Skeletal muscle tissue (tissue), 4 donors: ENCODE data around the gene SLC35F1. TPM values are rescaled to one million over a fixed set of nuclear protein-coding genes. Genes with fewer than 3 reads are reported as not detected.

Experiments used
- H3K27ac ChIP-seq: one replicate; pipeline ENCODE4 v1.7.0; 2013; ENCODE audit warnings: mild to moderate bottlenecking, low read depth, low read length, inconsistent platforms
- H3K27me3 ChIP-seq, 3 donors: one replicate each; pipeline ENCODE4 v1.7.0; 2013; ENCODE audit warnings: low read length in 3 of 3; ENCODE audit not compliant: control insufficient read depth in 3 of 3, insufficient read depth in 3 of 3
- H3K36me3 ChIP-seq, 3 donors: one replicate each; pipeline ENCODE4 v1.7.0; 2013; ENCODE audit warnings: low read length in 3 of 3; ENCODE audit not compliant: control insufficient read depth in 3 of 3, insufficient read depth in 3 of 3
- H3K4me1 ChIP-seq, 3 donors: one replicate each; pipeline ENCODE4 v1.7.0; 2013; ENCODE audit warnings: low read length in 3 of 3, mild to moderate bottlenecking in 3 of 3; ENCODE audit not compliant: control insufficient read depth in 3 of 3, insufficient read depth in 3 of 3
- H3K4me3 ChIP-seq, 3 donors: one replicate each; pipeline ENCODE4 v1.7.0; 2013; ENCODE audit warnings: low read length in 3 of 3
- H3K9ac ChIP-seq, 3 donors: one replicate each; pipeline ENCODE4 v1.7.0; 2013; ENCODE audit warnings: low read length in 3 of 3, mild to moderate bottlenecking in 3 of 3, moderate library complexity in 2 of 3, low read depth in 1 of 3
- H3K9me3 ChIP-seq, 3 donors: one replicate each; pipeline ENCODE4 v1.7.0; 2013; ENCODE audit warnings: low read length in 3 of 3; ENCODE audit not compliant: control insufficient read depth in 3 of 3
- total RNA-seq: library from RNA; depleted of rRNA; stranded (reverse); fragments of >200 nt; gene quantifications from one replicate; pipeline ENCODE4 v1.2.3, GENCODE V29; 2014
- donor health status: Osteomylitis.

SLC35F1 gene
- total RNA-seq, 1 donor from 2014 or later: 3.1 TPM

- H3K27me3 ChIP-seq: no peaks in the 10 kb centered on the region
- H3K36me3 ChIP-seq: no peaks in the 10 kb centered on the region
- no peak overlapping the region for H3K4me3 ChIP-seq
- no peaks in the 10 kb centered on the region for H3K9me3 ChIP-seq
- no peak overlapping the region for H3K9ac ChIP-seq
- no peak overlapping the region for H3K27ac ChIP-seq
- H3K4me1 ChIP-seq: no peaks in the 10 kb centered on the region
Measured at GRCh38 chr6:118097576-118097975, 190.5 kb downstream of the SLC35F1 start.

DNA sequence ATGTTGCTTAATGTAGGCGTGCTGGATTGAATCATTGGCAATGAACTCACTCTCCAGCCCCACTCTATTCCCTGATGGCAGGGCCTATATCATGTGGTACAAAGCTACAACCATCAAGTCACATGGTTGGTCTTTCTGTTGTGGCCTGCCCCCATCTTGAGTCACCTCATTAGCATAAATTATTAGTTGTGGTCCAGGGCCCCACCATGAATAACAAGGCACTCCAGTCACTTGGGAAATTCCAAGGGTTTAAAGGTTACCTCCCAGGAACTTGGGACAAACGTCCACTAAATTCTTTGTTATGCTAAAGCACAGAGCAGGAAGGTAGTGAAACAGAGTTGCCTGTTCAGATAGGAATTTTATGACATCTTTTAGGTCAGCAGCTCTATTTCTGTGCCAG, 193.7 kb downstream of the SLC35F1 start:
- no peaks in the 10 kb centered on the region for H3K36me3 ChIP-seq
- H3K27ac ChIP-seq: no peak overlapping the region
- no peak overlapping the region for H3K9ac ChIP-seq
- peaks cover 0 to 3% (median 0%) of the 10 kb centered on the region in 3 donors for H3K4me1 ChIP-seq
- H3K4me3 ChIP-seq: no peak overlapping the region
- no peaks in the 10 kb centered on the region for H3K27me3 ChIP-seq
- no peaks in the 10 kb centered on the region for H3K9me3 ChIP-seq

- Histone ChIP-seq H3K27me3 (no peaks in the 10 kb centered on the region), H3K4me3 (no peak overlapping the region), H3K9ac (no peak overlapping the region), H3K9me3 (no peaks in the 10 kb centered on the region), H3K4me1 (peaks cover 0 to 3% (median 0%) of the 10 kb centered on the region in 3 donors), H3K27ac (no peak overlapping the region), H3K36me3 (no peaks in the 10 kb centered on the region)
Measured at GRCh38 chr6:118101220-118101619, 194.2 kb downstream of the SLC35F1 start.

DNA sequence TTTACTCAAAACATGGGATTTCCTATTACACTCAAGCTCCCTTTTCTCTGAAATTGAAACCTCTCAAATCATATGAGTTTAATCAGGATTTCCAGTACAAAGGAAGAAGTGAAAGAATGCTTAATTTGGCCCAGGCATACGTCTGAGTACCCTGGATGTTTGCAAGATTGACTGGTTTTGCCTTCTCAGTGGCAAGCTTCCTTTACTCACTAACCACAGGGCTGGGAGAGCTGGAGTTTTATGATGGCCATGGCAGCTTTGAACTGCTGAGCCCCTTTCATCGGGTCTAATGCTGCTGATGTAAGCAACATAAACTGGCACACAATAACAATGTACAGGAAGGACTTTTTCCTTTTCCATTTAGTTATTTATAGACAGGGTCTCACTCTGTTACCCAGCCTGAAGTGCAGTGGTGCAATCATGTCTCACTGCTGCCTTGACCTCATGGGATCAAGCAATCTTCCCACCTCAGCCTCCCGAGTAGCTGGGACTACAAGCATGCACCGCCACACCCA, 194.8 kb downstream of the SLC35F1 start:
- Histone ChIP-seq H3K36me3 (no peaks in the 10 kb centered on the region), H3K9me3 (no peaks in the 10 kb centered on the region), H3K9ac (no peak overlapping the region), H3K27me3 (no peaks in the 10 kb centered on the region), H3K4me3 (no peak overlapping the region), H3K27ac (no peak overlapping the region), H3K4me1 (peaks cover 0 to 3% (median 0%) of the 10 kb centered on the region in 3 donors)

DNA sequence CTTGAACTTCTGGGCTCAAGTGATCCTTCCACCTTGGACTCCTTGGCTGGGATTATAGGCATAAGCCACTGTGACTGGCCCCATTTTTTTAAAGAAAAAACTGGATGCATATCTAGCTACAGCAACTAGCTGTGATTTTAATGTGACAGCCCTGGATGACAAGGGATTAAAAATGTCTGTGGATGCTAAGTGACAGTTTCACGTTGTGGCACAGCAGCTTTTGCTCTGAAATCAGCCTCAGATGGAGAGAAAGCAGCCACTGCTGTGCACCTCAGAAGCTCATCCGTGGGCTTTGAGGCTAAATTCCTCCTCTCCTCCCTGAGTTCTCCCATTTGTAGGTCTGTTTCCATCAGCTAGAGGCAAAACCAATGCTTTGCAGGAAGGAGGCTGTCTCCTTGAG, 195.3 kb downstream of the SLC35F1 start:
- Histone ChIP-seq H3K4me1 (peaks cover 0 to 3% (median 0%) of the 10 kb centered on the region in 3 donors), H3K27ac (no peak overlapping the region), H3K9ac (no peak overlapping the region), H3K9me3 (no peaks in the 10 kb centered on the region), H3K36me3 (no peaks in the 10 kb centered on the region), H3K4me3 (no peak overlapping the region), H3K27me3 (no peaks in the 10 kb centered on the region)

DNA sequence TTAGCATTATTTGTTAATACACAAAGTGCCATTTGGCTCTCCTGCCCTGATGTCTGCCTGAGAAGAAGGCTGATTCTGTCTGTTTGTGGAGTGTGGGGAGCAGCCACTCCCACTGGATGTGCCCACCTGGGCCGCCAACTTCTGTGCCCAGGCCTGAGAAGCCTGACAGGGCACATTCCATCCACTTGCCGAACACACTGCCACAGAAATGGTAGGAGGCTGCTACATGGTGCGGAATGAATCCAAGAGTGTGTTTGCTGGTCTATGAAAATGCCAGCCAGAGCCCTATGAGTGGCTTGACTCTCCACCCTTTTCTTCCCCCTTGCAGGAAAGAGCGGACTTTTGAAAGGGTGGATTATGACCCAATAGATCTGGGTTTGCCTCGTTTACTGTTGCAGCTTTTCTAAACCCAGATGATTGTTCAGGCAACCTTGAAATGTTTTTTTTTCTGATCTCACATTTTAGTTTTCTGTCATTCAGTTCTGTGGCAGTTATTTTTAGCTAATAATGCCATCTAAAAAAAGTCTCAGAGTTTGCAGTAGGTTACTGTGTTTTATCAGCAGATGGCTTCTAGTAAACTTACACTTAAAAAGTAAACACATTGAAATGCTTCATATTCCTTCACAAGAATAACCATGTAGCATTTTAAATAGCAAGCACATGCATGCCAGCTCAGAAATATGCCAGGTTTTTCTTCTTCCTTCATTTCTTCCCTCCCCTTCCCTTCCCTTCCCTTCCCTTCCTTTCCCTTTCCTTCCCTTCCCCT, 196.5 kb downstream of the SLC35F1 start:
- Histone ChIP-seq H3K27ac (no peak overlapping the region), H3K36me3 (no peaks in the 10 kb centered on the region), H3K9ac (no peak overlapping the region), H3K9me3 (no peaks in the 10 kb centered on the region), H3K4me3 (no peak overlapping the region), H3K27me3 (no peaks in the 10 kb centered on the region), H3K4me1 (peaks cover 0 to 3% (median 0%) of the 10 kb centered on the region in 3 donors)

DNA sequence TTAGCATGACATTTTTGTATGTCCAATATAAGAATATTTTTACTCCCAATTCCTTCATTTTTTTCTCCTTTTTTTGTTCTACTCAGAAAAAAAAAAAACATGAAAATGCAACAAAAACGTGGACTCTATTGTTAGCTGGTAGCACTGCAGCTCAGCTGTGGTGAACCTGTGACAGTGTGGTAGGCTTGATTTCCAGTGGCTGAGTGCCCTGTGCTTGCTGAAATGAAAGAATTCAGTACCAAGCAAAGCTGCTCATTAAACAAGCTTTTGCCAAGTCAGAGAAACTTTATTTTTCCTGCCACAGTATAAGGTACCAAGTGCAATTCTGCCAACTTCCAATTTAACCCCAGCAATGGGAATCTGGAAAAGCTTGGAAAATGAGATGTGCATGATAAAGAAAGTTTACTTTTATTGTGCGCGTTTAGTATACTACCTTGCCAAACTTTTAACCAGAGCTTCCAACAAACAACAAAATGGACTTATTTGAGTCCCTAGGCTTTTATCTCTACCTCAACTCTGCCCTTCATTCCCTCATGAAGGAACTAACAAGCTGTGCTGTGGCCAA, 215.2 kb downstream of the SLC35F1 start:
- H3K27me3 ChIP-seq: no peaks in the 10 kb centered on the region
- no peak overlapping the region for H3K27ac ChIP-seq

GRCh38 chr6:118122801-118123200, 215.7 kb downstream of the SLC35F1 start:
- Histone ChIP-seq H3K27ac (no peak overlapping the region), H3K27me3 (no peaks in the 10 kb centered on the region), H3K4me3 (no peak overlapping the region), H3K9me3 (no peaks in the 10 kb centered on the region), H3K9ac (no peak overlapping the region), H3K4me1 (no peaks in the 10 kb centered on the region), H3K36me3 (no peaks in the 10 kb centered on the region)

More for the DNA sequence above, 215.2 kb downstream of the SLC35F1 start:
- Histone ChIP-seq H3K36me3 (no peaks in the 10 kb centered on the region), H3K9me3 (no peaks in the 10 kb centered on the region), H3K4me1 (no peaks in the 10 kb centered on the region), H3K9ac (no peak overlapping the region), H3K4me3 (no peak overlapping the region)

- no peaks in the 10 kb centered on the region for H3K27me3 ChIP-seq
- no peak overlapping the region for H3K27ac ChIP-seq
- no peaks in the 10 kb centered on the region for H3K4me1 ChIP-seq
- no peaks in the 10 kb centered on the region for H3K9me3 ChIP-seq
- H3K9ac ChIP-seq: no peak overlapping the region
- no peaks in the 10 kb centered on the region for H3K36me3 ChIP-seq
- H3K4me3 ChIP-seq: no peak overlapping the region
Measured at GRCh38 chr6:118123503-118124037, 216.5 kb downstream of the SLC35F1 start.

DNA sequence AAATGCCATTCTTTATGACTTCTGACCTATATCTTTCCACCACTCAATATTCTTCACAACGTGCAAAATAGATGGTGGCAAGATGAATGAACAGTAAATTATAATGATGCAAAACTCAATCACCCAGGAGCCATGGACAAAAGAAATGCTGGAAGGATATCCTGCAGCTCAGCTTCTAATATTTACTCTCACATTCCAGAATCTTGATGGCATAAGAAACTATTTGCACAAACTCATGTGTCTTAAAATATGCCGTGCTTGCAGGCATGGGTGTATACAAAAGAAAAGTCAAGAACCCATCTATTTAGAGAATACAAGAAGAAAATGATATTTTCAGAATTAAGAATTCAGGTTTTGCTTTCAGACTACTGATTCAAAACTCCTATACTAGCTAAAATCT, 217.8 kb downstream of the SLC35F1 start:
- H3K27ac ChIP-seq: no peak overlapping the region
- no peaks in the 10 kb centered on the region for H3K27me3 ChIP-seq
- H3K9me3 ChIP-seq: no peaks in the 10 kb centered on the region
- H3K9ac ChIP-seq: no peak overlapping the region
- no peaks in the 10 kb centered on the region for H3K4me1 ChIP-seq
- no peaks in the 10 kb centered on the region for H3K36me3 ChIP-seq
- no peak overlapping the region for H3K4me3 ChIP-seq
